HL-60 (cell line): ENCODE measurements around the gene RORC.

Experiments used
- CTCF ChIP-seq: IDR thresholded peaks from one replicate; pipeline ENCODE4 v1.5.1; 2011; ENCODE audit warnings: low read length, control low read depth, inconsistent platforms; ENCODE audit not compliant: insufficient read depth
- GABPA ChIP-seq: IDR thresholded peaks from 2 replicates; pipeline ENCODE4 v1.6.1; 2012; ENCODE audit warnings: low read depth
- POLR2AphosphoS5 ChIP-seq: IDR thresholded peaks from 2 replicates; pipeline ENCODE4 v1.6.1; 2012; ENCODE audit warnings: low read depth
- REST ChIP-seq: IDR thresholded peaks from 2 replicates; pipeline ENCODE4 v1.6.1; 2012; ENCODE audit warnings: low read depth; ENCODE audit not compliant: insufficient replicate concordance
- SPI1 ChIP-seq: IDR thresholded peaks from 2 replicates; pipeline ENCODE4 v1.6.1; 2012; ENCODE audit warnings: low read depth, mild to moderate bottlenecking, borderline replicate concordance

GRCh38 chr1:151783796-151784195 is 47.8 kb downstream of the RORC start:
- TF ChIP-seq CTCF (no peak), POLR2AphosphoS5 (no peak), REST (no peak), GABPA (no peak), SPI1 (no peak)
